Hindlimb muscle (tissue), 1 donor: ENCODE measurements around the gene ETV6. TPM values are rescaled to one million over a fixed set of nuclear protein-coding genes. Genes with fewer than 3 reads are reported as not detected.
"Not testable (repeated sequence)": the region's sequence is repeated elsewhere in the genome, so short reads cannot be mapped to it uniquely, and the experiment has no call there.

Experiments
- DNase-seq: peaks from one replicate; pipeline ENCODE4 v3.0.0-alpha.2; 2013
- polyA plus RNA-seq: library from polyadenylated mRNA; unstranded; fragments of 120-200 nt; gene quantifications from one replicate; pipeline ENCODE4 v1.2.1, GENCODE V29; 2013; ENCODE audit not compliant: insufficient read length

Gene ETV6
- polyA plus RNA-seq, 1 donor: 12.1 TPM

- DNase-seq: no peak
Measured at GRCh38 chr12:11895421-11896078, 246.1 kb downstream of the ETV6 start.

DNA sequence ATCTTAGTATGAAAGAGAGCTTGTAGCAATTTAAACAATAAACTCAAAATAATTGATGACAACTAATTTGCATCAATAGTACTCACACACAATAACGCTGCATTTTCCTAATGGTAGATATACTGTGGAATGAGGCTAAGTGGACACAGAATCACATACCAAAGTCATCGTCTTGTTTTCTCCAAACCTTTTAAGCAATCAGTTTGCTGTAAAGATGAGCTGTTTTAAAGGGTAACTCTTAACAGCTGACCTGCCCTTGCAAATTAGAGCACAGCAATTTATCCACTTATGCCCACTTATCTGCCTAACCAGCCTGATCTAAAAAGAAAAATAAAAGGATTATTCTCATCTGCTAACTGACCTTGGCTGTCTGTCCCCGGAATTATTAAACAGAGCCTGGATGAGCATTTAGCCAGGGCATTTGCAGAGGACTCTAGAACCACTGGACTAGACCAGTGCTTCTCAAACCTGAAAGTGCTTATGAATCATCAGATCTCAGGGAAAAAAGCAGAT lies 247.0 kb downstream of the ETV6 start:
- no peak for DNase-seq

- DNase-seq: no peak
Measured at GRCh38 chr12:11897923-11898322, 248.4 kb downstream of the ETV6 start.

DNA sequence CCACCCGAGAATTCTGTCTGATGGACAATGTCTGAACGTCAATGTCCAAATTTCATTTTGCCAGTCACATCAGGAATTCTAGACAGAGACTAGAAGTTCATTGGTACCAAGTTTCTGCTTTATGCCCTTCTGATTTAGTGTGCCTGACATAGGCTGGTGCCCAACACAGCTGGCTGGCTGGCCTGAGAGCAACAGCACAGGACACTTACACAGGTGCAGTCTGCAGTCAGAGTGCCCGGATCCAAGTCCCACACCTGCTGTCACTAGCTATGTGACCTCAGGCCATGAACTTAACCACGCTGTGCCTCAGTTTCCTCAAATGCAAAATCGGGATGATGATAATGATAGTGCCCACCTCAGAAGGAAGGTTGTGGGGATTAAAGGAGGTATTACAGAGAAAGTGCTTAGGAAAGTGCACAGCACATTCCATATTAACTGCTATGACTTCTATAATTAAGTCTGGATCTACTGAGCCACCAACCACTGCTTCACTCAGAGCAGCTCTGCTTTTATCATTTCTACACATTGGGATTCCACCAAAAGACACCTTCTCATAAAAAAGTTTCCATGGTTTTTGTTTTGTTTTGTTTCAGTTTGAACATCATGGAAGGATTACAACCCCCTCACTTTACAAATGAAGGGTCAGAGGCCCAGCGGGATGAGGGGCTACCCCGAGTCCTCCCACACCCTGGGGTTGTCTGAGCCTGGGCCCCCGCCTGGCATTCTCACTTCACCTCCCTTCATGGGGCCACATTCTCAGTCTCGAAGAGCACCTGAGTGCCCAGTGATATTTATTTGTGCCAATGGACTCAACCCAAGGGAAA lies 252.4 kb downstream of the ETV6 start:
- DNase-seq: no peak

DNA sequence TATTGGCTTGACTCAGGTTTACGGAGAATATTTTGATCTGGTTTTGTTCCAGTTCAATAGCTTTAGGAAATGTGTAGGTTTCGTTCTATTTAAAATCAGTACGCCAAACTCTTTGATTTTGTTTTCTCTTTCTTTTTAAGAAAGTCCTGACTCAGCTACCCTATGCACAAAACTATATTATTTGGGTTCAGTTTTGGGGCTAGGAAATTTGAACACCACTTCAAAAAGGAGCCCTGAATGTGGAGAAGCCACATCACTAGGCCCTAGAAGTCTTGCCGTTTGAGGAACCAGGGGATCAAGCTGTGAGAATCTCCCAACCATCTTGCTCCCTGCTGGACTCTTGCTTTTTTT lies 253.0 kb downstream of the ETV6 start:
- no peak for DNase-seq

- DNase-seq: no peak
Measured at GRCh38 chr12:11904124-11904523, 254.7 kb downstream of the ETV6 start.

DNA sequence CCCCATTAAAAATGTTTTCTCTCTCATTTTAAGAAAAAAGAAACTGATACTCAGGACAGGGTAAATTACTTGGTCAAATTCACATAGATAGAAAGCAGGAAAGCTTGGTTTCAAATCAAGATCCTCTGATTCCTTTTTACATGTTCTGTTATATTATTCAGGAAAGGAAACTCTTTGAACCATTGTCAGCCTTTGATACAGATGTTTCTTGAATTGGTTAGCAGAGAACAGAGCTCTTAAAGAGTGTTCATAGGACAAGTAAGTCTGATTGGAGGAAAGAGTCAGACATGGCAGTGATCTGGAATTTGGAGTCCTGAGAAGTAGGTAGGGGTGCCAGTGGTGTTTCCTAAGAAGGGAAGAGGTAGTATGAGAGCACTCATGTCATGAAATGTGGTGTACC lies 256.1 kb downstream of the ETV6 start:
- no peak for DNase-seq

GRCh38 chr12:11906286-11906935 lies 256.9 kb downstream of the ETV6 start:
- DNase-seq: no peak

DNA sequence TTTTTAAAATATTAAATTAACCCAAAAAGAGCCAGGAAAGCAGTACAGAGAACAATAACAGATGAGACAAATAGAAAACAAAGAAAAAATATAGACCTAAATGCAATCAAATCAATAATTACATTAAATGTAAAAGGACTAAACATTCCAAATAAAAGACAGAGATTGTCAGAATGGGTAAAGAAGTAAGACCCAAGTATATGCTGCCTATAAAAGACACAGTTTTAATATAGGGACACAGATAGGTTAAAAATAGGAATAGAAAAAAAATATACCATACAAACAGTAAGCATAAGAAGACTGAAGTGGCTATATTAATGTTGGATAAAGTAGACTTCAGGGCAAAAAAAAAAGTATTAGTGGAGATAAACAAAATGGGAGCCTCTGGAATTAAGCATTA lies 258.2 kb downstream of the ETV6 start:
- no peak for DNase-seq

DNA sequence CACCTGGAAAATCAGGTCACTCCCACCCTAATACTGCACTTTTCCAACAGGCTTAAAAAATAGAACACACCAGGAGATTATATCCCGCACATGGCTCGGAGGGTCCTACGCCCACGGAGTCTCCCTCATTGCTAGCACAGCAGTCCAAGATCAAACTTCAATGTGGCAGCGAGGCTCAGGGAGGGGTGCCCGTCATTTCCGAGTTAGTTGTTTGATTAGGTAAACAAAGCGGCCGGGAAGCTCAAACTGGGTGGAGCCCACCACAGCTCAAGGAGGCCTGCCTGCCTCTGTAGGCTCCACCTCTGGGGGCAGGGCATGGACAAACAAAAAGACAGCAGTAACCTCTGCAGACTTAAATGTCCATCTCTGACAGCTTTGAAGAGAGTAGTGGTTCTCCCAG lies 259.9 kb downstream of the ETV6 start:
- not testable (repeated sequence) for DNase-seq

DNA sequence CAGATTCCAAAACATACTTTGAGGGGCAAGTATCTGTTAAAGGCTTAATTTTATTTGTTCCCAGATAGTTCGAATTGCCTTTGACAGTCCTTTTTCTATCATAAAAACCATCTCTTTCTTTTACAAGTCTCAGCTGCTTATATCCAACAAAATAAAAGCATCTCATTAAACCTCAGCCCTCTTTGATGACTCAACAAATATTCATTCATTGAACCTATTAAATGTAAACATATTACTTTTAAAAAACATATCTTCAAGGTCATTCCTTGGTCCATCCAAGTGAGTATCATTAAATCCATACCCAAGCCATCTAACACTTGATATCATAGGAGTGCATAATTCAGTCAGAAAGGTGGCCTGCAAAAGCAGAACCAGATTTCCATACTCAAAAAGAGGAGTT lies 266.6 kb downstream of the ETV6 start:
- no peak for DNase-seq

DNA sequence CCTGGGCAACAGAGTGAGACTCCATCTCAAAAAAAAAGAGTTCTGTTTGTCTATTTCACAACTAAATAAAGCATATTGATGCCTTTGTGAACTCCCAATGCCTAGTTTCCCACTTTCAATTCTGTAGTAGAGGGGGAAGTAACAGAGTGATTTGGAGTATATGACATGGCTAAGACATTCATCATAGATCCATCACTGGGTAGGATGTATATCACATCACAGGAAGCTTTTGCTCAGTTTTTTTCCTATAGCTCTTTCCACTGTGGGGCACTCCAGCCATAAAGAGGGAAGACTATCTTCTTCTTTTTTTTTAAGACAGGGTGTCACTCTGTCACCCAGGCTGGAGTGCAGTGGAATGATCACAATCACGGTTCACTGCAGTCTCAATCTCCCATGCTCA lies 267.3 kb downstream of the ETV6 start:
- DNase-seq: no peak

DNA sequence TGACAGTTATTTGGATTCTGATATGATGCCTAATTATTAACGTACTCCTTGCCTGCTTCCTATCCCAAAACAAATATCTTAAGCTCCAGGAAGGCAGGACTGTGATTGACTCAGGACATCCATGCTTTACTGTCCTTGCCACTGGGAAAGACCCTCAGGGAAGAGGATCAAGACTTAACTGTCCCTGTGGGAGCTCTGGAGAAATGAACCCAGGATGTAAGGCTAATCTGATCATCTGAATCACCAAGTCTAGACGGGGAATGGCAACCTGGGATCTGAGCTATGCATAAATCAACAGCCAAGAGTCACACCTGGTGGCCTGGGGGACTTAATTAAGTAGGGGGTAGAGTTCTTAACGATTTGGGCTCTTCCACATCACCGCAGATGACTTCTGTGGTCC lies 268.0 kb downstream of the ETV6 start:
- DNase-seq: no peak

DNA sequence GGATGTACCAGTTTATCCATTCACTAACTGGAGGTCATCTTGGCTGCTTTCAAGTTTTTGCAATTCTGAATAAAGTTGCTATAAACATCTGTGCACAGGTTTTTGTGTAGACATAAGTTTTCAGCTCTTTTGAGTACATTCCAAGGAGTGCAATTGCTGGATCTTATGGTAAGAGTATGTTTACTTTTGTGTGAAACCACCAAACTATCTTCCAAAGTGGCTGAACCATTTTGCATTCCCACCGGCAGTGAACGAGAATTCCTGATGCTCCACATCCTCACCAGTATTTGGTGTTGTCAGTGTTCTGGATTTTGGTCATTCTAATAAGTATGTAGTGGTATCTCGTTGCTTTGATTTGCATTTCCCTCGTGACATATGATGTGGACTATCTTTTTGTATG lies 270.8 kb downstream of the ETV6 start:
- DNase-seq: no peak

- no peak for DNase-seq
Measured at GRCh38 chr12:11922361-11922760, 272.9 kb downstream of the ETV6 start.

- DNase-seq: no peak
Measured at GRCh38 chr12:11923067-11923466, 273.6 kb downstream of the ETV6 start.

DNA sequence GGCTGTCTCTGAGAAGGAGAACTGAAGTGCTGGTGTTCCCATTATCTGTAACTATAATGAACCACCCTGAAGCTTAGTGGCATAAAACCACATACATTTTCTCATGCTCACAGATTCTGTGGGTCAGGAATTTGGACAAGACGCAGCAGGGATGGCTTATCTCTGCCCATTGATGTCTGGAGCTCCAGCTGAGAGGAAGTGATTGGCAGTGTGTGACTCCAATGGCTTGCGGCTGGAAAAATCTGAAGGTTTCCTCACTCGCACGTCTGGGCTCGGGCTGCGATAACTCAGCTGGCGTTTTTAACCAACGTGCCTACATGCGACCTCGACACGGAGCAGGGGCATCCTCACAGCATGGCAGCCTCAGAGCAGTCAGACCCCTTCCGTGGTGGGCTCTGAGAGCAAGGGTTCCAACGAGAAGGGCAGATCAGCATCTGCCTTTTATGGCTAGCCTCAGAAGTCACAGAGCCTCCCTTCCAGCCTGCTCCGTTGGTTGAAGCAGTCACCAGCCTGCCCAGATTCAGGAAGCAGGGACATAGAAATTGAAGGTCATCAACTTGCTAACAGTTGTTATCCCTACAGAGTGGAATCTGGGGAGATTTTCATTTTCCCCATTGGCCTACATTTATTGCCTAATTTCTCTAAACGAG lies 277.9 kb downstream of the ETV6 start:
- no peak for DNase-seq

- no peak for DNase-seq
Measured at GRCh38 chr12:11929714-11930113, 280.2 kb downstream of the ETV6 start.

- no peak for DNase-seq
Measured at GRCh38 chr12:11939223-11939622, 289.7 kb downstream of the ETV6 start.

DNA sequence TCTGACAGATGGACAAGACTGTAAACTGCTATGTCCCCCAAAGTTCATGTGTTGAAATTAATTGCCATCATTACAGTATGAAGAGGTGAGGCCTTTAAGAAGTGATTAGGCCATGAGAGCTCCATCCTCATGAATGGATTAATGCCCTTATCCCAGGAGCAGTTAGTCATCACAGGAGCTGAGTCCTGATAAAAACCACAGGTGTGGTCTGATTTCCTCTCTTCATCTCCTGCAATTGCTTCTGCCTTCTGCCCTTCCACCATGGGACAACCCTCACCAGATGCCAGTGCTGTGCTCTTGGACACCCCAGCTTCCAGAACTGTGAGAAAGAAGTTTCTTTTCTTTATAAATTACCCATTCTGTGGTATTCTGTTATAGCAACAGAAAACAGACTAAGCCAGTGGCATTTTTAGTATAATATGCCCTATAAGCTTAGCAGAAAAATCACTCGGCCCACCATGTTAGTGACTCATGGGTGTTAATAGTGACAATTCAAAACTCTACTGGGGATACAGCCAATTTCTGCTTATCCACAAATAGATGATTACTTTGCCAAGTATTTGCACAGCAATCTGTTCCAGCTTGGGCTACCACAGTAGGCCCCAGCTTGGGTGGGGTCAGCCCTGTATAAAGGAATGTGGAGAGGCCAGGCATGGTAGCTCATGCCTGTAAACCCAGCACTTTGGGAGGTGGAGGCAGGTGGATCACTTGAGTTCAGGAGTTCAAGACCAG lies 292.3 kb downstream of the ETV6 start:
- no peak for DNase-seq

- no peak for DNase-seq
Measured at GRCh38 chr12:11943919-11944700, 294.6 kb downstream of the ETV6 start.
